ENCODE measurements around the gene ITPKC. TPM values are rescaled to one million over a fixed set of nuclear protein-coding genes. Genes with fewer than 3 reads are reported as not detected.
A peak's percentile ranks its signal among the peaks of the same experiment; 100 is the strongest.

Gene ITPKC
- total and polyA plus RNA-seq, 2 of the 13 experiments (the other 11 are each of a cell fraction or from before 2014, with no cell fraction given), result 6.9 to 11.2 TPM

DNA sequence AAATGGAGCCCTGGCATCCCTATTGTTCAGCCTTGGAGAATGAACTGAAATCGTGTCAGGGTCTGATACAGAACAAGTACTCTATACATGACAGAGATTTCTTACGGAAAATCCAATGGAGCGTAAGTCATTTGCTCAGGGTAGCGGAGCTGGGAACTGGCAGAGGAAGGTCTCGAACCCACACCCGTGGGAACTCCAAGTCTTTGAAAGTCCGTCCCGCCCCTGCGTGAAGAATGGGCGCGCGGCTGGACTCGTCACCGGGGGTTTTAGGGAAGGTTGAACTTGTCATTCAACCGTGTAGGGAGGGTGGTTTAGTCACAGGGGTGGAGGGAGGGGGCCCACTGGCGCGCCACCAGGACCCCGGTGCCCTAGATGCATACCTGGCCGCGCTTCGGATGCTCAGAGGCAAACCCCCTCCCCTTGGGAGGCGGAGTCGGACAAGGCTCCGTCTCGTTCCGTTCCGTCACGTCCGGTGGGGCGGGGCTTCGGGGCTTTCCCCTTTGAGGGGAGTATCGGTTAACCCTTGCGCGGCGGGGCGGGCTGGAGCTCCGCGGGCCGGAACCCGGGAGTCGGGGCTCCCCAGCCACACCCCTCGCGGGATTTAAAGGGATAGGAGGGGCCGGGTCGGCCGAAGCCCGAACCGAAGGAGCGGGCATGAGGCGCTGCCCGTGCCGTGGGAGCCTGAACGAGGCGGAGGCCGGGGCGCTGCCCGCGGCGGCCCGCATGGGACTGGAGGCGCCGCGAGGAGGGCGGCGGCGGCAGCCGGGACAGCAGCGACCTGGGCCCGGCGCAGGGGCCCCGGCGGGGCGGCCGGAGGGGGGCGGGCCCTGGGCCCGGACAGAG lies at the start of gene ITPKC, which contains the start of gene COQ8B (continued):
- TF ChIP-seq YEATS2 (CRISPR knock-in tag; IDR thresholded peaks at IDR 0.05; ENCODE audit: borderline replicate concordance) (no peak), GATAD2A (CRISPR knock-in tag; IDR thresholded peaks at IDR 0.05) (peak; percentile 50; the same call in 1 of the 2 replicates), ZNF614 (CRISPR knock-in tag; IDR thresholded peaks at IDR 0.05; ENCODE audit: borderline replicate concordance) (peak; percentile 33; the same call in 1 of the 2 replicates), MYNN (CRISPR knock-in tag; IDR thresholded peaks at IDR 0.05; ENCODE audit: low read depth) (no peak), MIER2 (CRISPR knock-in tag; IDR thresholded peaks at IDR 0.05) (0 out of 2 replicates have a peak, but pooled peaks have one; percentile 12), HES4 (CRISPR knock-in tag; IDR thresholded peaks at IDR 0.05; ENCODE audit: borderline replicate concordance) (peak; percentile 45; the same call in 1 of the 2 replicates), ELF3 (CRISPR knock-in tag; IDR thresholded peaks at IDR 0.05) (0 out of 2 replicates have a peak, but pooled peaks have one; percentile 26), ZNF235 (CRISPR knock-in tag; IDR thresholded peaks at IDR 0.05; ENCODE audit: borderline replicate concordance) (0 out of 2 replicates have a peak, but pooled peaks have one; percentile 55), NR1H2 (CRISPR knock-in tag; IDR thresholded peaks at IDR 0.05; ENCODE audit: borderline replicate concordance, low read depth) (no peak), LCORL (IDR thresholded peaks at IDR 0.05) (no peak), LCORL (CRISPR knock-in tag; IDR thresholded peaks at IDR 0.05) (peak; percentile 59; the same call in 1 of the 2 replicates), RFXAP (CRISPR knock-in tag; IDR thresholded peaks at IDR 0.05; ENCODE audit: borderline replicate concordance) (0 out of 2 replicates have a peak, but pooled peaks have one; percentile 54), SPEN (CRISPR knock-in tag; IDR thresholded peaks at IDR 0.05; ENCODE audit: low read depth) (peak; percentile 52; the same call in 1 of the 2 replicates), CAMTA2 (CRISPR knock-in tag; IDR thresholded peaks at IDR 0.05; ENCODE audit: borderline replicate concordance) (peak; percentile 81; the same call in 1 of the 2 replicates), ARNTL (CRISPR knock-in tag; IDR thresholded peaks at IDR 0.05) (no peak), ZNF224 (CRISPR knock-in tag; IDR thresholded peaks at IDR 0.05) (no peak)
- TF ChIP-seq, protein P1, sequence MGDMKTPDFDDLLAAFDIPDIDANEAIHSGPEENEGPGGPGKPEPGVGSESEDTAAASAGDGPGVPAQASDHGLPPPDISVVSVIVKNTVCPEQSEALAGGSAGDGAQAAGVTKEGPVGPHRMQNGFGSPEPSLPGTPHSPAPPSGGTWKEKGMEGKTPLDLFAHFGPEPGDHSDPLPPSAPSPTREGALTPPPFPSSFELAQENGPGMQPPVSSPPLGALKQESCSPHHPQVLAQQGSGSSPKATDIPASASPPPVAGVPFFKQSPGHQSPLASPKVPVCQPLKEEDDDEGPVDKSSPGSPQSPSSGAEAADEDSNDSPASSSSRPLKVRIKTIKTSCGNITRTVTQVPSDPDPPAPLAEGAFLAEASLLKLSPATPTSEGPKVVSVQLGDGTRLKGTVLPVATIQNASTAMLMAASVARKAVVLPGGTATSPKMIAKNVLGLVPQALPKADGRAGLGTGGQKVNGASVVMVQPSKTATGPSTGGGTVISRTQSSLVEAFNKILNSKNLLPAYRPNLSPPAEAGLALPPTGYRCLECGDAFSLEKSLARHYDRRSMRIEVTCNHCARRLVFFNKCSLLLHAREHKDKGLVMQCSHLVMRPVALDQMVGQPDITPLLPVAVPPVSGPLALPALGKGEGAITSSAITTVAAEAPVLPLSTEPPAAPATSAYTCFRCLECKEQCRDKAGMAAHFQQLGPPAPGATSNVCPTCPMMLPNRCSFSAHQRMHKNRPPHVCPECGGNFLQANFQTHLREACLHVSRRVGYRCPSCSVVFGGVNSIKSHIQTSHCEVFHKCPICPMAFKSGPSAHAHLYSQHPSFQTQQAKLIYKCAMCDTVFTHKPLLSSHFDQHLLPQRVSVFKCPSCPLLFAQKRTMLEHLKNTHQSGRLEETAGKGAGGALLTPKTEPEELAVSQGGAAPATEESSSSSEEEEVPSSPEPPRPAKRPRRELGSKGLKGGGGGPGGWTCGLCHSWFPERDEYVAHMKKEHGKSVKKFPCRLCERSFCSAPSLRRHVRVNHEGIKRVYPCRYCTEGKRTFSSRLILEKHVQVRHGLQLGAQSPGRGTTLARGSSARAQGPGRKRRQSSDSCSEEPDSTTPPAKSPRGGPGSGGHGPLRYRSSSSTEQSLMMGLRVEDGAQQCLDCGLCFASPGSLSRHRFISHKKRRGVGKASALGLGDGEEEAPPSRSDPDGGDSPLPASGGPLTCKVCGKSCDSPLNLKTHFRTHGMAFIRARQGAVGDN (CRISPR knock-in tag; IDR thresholded peaks at IDR 0.05), result peak; percentile 72
- TF ChIP-seq, protein P2, sequence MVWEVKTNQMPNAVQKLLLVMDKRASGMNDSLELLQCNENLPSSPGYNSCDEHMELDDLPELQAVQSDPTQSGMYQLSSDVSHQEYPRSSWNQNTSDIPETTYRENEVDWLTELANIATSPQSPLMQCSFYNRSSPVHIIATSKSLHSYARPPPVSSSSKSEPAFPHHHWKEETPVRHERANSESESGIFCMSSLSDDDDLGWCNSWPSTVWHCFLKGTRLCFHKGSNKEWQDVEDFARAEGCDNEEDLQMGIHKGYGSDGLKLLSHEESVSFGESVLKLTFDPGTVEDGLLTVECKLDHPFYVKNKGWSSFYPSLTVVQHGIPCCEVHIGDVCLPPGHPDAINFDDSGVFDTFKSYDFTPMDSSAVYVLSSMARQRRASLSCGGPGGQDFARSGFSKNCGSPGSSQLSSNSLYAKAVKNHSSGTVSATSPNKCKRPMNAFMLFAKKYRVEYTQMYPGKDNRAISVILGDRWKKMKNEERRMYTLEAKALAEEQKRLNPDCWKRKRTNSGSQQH (CRISPR knock-in tag; IDR thresholded peaks at IDR 0.05; ENCODE audit: low read depth), result 0 out of 2 replicates have a peak, but pooled peaks have one; percentile 22
- TF ChIP-seq, protein P3, sequence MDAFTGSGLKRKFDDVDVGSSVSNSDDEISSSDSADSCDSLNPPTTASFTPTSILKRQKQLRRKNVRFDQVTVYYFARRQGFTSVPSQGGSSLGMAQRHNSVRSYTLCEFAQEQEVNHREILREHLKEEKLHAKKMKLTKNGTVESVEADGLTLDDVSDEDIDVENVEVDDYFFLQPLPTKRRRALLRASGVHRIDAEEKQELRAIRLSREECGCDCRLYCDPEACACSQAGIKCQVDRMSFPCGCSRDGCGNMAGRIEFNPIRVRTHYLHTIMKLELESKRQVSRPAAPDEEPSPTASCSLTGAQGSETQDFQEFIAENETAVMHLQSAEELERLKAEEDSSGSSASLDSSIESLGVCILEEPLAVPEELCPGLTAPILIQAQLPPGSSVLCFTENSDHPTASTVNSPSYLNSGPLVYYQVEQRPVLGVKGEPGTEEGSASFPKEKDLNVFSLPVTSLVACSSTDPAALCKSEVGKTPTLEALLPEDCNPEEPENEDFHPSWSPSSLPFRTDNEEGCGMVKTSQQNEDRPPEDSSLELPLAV (CRISPR knock-in tag; conservative IDR thresholded peaks at IDR 0.05; ENCODE audit: low read depth), result no peak
- TF ChIP-seq, protein P4, sequence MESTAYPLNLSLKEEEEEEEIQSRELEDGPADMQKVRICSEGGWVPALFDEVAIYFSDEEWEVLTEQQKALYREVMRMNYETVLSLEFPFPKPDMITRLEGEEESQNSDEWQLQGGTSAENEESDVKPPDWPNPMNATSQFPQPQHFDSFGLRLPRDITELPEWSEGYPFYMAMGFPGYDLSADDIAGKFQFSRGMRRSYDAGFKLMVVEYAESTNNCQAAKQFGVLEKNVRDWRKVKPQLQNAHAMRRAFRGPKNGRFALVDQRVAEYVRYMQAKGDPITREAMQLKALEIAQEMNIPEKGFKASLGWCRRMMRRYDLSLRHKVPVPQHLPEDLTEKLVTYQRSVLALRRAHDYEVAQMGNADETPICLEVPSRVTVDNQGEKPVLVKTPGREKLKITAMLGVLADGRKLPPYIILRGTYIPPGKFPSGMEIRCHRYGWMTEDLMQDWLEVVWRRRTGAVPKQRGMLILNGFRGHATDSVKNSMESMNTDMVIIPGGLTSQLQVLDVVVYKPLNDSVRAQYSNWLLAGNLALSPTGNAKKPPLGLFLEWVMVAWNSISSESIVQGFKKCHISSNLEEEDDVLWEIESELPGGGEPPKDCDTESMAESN (CRISPR knock-in tag; conservative IDR thresholded peaks at IDR 0.05), result peak; percentile 13; the same call in 1 of the 2 replicates

All from HepG2 (cell line).